Muscle of back (tissue), 11 donors: ENCODE data around the gene TSPAN18. TPM values are rescaled to one million over a fixed set of nuclear protein-coding genes. Genes with fewer than 3 reads are reported as not detected.
A peak's percentile ranks its signal among the peaks of the same experiment; 100 is the strongest.

Experiments used
- DNase-seq, 3 donors: peaks; one replicate each; pipeline versions ENCODE4 v3.0.0 to v3.0.0-alpha.2; 2013
- polyA plus RNA-seq, 10 donors: library from polyadenylated mRNA; unstranded; fragments of 120-200 nt; gene quantifications; one replicate each; pipeline ENCODE4 v1.2.1, GENCODE V29; 2013; ENCODE audit not compliant: insufficient read length in 10 of 10

TSPAN18 gene
- polyA plus RNA-seq, 10 donors = 33.7 to 58.7 (median 46.0) TPM

- no peak for DNase-seq
Measured at GRCh38 chr11:44884056-44884455, 157.3 kb downstream of the TSPAN18 start.

- peak in 1 of 3 donors; percentile 58 for DNase-seq
Measured at GRCh38 chr11:44885065-44885810, 158.5 kb downstream of the TSPAN18 start.

DNA sequence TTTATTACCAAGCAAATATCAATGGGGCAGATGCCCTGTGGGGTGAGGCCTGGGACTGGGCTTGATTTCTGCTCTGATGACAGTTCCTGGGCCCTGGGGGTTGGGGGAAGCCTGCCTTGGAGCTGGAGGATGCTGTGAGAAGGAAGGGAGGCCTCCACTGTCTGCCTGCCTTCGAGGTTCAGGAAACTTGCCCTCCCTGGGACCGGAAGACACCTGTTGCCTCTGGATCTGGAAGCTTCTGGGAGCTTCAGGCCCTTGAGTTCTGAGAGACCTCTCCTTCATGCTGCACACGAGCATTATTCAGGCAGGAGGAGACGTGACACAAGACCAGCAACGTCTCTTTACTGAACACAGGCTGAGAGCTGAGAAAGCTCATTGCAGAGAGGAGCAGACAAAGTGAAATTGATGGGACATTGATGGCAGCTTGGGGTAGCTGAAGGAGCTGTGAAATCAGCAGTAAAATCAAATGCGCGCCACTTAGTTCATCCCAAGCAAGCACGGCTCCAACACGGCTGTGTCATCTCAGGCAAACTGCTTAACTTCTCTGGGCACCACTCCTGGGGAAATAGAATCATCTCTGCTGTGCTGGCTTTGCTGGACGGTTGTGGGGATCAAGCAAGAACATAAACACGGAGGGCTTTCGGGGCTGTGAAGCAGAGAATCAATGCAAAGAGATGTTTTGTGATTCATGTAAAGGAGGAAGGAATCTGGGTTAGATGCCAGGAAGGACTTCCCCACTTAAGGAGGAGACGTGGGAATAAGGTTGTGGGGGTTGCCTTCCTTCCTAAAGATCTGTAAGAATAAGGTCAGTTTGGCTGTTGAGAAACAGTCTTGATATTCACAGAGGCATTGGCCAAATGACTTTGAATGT, 159.4 kb downstream of the TSPAN18 start:
- DNase-seq = no peak

GRCh38 chr11:44886790-44887140, 160.0 kb downstream of the TSPAN18 start:
- peak; percentile 71 to 89 (median 82) for DNase-seq

DNA sequence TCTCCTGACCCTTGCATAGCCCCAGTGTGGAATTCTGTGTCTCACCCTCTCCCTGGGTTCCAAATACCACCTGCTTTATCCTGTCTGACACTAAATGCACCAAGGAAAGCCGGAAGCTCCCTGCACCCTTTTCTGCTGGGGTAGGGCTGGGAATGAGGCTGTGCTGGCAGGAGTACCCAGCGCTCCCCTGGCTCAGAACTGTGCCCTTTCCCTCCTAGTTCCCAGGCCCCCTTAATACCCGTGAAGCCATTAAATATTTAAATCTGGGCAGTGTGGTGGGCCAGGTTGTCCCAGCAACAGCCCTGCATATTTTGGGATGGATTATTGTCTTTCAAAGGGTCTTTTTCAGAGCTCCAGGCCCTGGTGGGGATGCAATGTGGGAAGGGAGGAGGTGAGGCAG, 160.9 kb downstream of the TSPAN18 start:
- DNase-seq = no peak

DNA sequence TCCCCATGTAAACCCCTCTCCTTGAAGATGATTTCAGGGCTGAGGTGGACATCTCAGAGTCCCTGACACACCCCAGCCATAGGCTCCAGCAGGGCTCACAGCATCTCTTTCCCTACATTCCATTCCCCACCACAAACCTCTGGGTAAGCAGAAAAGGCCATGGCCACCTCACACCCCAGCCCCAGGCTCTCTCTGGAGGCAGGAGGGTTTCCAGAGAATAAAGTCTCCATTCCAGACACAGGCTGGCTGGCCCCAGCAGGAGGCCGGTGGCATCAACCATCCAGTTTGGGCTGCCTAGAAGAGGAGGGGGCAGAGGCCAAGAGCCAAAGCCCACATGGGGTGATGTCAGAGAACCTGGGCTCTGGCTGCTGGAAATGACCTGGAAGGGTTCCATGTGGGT, 162.5 kb downstream of the TSPAN18 start:
- DNase-seq = no peak

DNA sequence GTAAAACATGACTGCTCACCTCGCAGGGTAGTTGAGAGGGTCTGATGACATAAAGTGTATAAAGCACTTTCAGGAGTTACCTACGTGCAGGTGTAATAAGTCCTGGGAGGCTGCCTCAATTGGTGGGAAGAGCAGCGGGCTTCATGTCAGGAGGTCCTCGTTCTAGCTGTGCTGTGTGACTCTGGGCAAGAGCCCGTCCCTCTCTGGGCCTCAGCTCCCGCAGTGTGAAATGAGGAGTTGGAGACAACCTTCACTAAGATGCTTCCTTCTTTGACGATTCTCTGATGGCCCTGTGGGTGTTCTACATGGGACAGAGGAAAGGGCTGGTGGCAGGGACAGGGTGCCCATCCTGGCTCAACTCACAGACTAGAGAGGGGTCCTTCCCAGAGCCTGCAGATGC, 166.1 kb downstream of the TSPAN18 start:
- DNase-seq = no peak

GRCh38 chr11:44893308-44893822, 166.6 kb downstream of the TSPAN18 start:
- DNase-seq = peak; percentile 43 to 77 (median 47)

- peak; percentile 53 to 82 (median 69) for DNase-seq
Measured at GRCh38 chr11:44893846-44894617, 167.3 kb downstream of the TSPAN18 start.

GRCh38 chr11:44899959-44900358, 173.2 kb downstream of the TSPAN18 start:
- DNase-seq = peak in 1 of 3 donors; percentile 50

- no peak for DNase-seq
Measured at GRCh38 chr11:44901120-44901633, 174.4 kb downstream of the TSPAN18 start.

GRCh38 chr11:44901786-44902185, 175.0 kb downstream of the TSPAN18 start:
- DNase-seq = no peak

DNA sequence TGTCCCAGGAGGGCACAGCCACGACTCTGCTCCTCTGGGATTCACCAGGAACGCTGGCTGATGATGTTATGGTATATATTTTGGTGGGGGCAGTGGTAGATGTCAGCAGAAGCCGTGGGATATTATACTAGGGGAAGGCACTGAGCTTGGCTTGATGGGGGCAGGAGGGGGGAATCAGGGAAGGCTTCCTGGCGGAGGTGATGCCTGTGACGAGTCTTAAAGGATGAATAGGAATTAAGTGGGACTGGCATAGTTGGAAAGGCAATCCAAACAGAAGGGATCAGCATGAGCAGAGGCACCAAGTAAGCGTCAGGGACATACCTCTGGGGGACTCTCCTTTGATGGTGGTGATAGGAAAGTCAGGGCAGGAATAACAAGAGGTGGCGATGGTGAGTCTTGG, 176.3 kb downstream of the TSPAN18 start:
- DNase-seq = no peak

DNA sequence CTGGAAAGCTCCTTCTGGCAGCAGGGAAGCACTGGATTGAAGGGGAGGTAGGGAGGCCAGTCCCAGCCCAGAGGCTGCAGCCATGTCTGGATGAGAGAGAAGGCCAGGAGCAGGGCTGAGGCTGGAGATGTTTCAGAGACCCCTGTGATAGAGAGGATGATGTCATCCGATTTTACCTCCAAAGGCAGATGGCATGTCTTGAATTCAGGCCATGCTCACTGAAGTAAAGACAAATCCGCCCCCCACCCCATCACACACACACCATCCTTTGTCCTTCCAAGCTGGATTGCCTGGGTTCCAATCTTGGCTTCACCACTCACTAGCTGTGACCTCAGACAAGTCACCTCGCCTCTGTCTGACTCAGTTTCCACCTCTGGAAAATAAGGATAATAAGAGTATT, 176.8 kb downstream of the TSPAN18 start:
- no peak for DNase-seq

- DNase-seq = no peak
Measured at GRCh38 chr11:44904261-44905020, 177.7 kb downstream of the TSPAN18 start.

- no peak for DNase-seq
Measured at GRCh38 chr11:44905131-44905866, 178.5 kb downstream of the TSPAN18 start.

GRCh38 chr11:44906649-44907048, 179.9 kb downstream of the TSPAN18 start:
- no peak for DNase-seq

DNA sequence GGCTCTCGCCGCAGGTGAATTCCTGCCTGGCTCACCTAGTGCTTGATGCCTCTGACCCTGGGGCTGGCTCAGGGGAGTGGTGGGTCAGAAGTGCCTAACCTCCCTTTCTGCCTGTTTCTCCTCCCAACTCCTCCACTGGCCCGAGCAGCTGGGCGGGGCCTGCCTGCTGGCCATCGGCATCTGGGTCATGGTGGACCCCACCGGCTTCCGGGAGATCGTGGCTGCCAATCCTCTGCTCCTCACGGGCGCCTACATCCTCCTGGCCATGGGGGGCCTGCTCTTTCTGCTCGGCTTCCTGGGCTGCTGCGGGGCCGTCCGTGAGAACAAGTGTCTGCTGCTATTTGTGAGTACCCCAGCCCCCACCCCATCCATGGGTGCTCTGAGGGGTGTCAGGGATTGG, 182.8 kb downstream of the TSPAN18 start:
- no peak for DNase-seq

DNA sequence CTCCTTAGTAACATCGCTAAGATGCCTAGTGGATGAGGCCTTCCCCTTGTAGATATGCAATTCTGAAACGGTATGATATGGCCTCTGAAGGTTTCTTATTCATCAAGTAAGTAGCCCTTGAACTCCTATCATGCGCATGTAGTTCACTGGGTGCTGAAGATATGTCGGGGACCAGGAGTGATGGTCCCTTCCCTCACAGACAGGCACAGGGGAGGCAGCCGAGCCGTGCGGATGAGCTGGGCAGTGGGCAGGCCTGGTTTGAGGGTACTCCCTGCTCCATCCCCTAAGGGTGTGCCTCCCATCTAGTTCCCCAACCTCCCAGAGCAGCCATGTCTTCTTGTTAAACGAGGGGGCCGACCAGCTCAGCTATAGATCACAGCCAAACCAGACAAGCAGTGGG, 183.8 kb downstream of the TSPAN18 start:
- DNase-seq = no peak
